Breast epithelium (tissue), 3 donors: ENCODE results near the gene GSTM1.

Experiments
- CTCF ChIP-seq, 3 donors: fragments of 450-650 bp; IDR thresholded peaks; one replicate each; pipeline ENCODE4 v1.5.1; 2016 to 2017; ENCODE audit warnings: antibody characterized with exemption in 3 of 3, mild to moderate bottlenecking in 3 of 3, moderate library complexity in 3 of 3
- POLR2A ChIP-seq: fragments of 450-650 bp; IDR thresholded peaks from one replicate; pipeline ENCODE4 v1.6.1; 2016; ENCODE audit warnings: antibody characterized with exemption, mild to moderate bottlenecking, moderate library complexity
- POLR2AphosphoS5 ChIP-seq, 3 donors: sonication (generic); formaldehyde crosslinking; IDR thresholded peaks; one replicate each; pipeline ENCODE4 v1.6.1; 2017; ENCODE audit warnings: antibody characterized with exemption in 3 of 3

- TF ChIP-seq CTCF (IDR thresholded peaks at IDR 0.05) (no peak), POLR2AphosphoS5 (IDR thresholded peaks at IDR 0.05) (no peak), POLR2A (no peak)
Measured at GRCh38 chr1:109677459-109677858, 10.2 kb upstream of the GSTM1 start.
